Esophagus mucosa (tissue), 1 donor: Measurements from ENCODE around the gene CDH23. TPM values are rescaled to one million over a fixed set of nuclear protein-coding genes. Genes with fewer than 3 reads are reported as not detected.

Experiments used
- ATAC-seq: fragments of 200-7000 bp; cut with Tn5 transposase; one replicate; pipeline ENCODE4 v1.9.1; 2020
- total RNA-seq: library from RNA; stranded (reverse); gene quantifications from one replicate; pipeline ENCODE4 v1.2.4, GENCODE V29; 2023
- donor health status: DM: yes; HTN: yes; CAD: no.

CDH23 gene
- total RNA-seq, 1 donor from 2014 or later: 1.3 TPM

GRCh38 chr10:71520042-71520441, 123.3 kb downstream of the CDH23 start:
- no peak for ATAC-seq

- no peak for ATAC-seq
These were observed 125.1 kb downstream of the CDH23 start for GRCh38 chr10:71521504-71522441.

- ATAC-seq: no peak
These were observed 125.9 kb downstream of the CDH23 start for GRCh38 chr10:71522442-71523144.

GRCh38 chr10:71523756-71524155, 127.0 kb downstream of the CDH23 start:
- ATAC-seq: no peak

- ATAC-seq: no peak
These were observed 128.4 kb downstream of the CDH23 start for GRCh38 chr10:71525092-71525491.

GRCh38 chr10:71525721-71526120, 129.0 kb downstream of the CDH23 start:
- ATAC-seq: peak; percentile 70

- ATAC-seq: no peak
These were observed 129.9 kb downstream of the CDH23 start for GRCh38 chr10:71526653-71527052.

GRCh38 chr10:71527135-71527534, 130.4 kb downstream of the CDH23 start:
- no peak for ATAC-seq

- no peak for ATAC-seq
These were observed 131.9 kb downstream of the CDH23 start for GRCh38 chr10:71528371-71529206.

GRCh38 chr10:71529207-71529827, 132.6 kb downstream of the CDH23 start:
- ATAC-seq: no peak

- ATAC-seq: peak; percentile 40
These were observed 134.1 kb downstream of the CDH23 start for GRCh38 chr10:71530781-71531180.

- no peak for ATAC-seq
These were observed 135.0 kb downstream of the CDH23 start for GRCh38 chr10:71531485-71532446.

- no peak for ATAC-seq
These were observed 136.2 kb downstream of the CDH23 start for GRCh38 chr10:71532878-71533277.

- ATAC-seq: no peak
These were observed 137.2 kb downstream of the CDH23 start for GRCh38 chr10:71533936-71534335.

- ATAC-seq: no peak
These were observed 138.0 kb downstream of the CDH23 start for GRCh38 chr10:71534568-71535194.

GRCh38 chr10:71536332-71536731, 139.6 kb downstream of the CDH23 start:
- ATAC-seq: no peak

GRCh38 chr10:71537125-71537524, 140.4 kb downstream of the CDH23 start:
- ATAC-seq: no peak

- no peak for ATAC-seq
These were observed 141.0 kb downstream of the CDH23 start for GRCh38 chr10:71537681-71538080.

GRCh38 chr10:71538608-71539260, 142.0 kb downstream of the CDH23 start:
- peak; percentile 75 for ATAC-seq
